Activated CD8-positive, alpha-beta T cell treated with anti-CD3 and anti-CD28 coated beads, Interleukin-2, amount 10 ng/mL, durations not matched to agents 7 days and 5 days (primary cell): ENCODE results near the gene PRRX2. TPM values are rescaled to one million over a fixed set of nuclear protein-coding genes. Genes with fewer than 3 reads are reported as not detected.

Source experiments
- ATAC-seq: fragments of 150-1000 bp; cut with Tn5 transposase; one replicate; pipeline ENCODE4 v1.10.0; 2021; ENCODE audit warnings: moderate library complexity
- CTCF ChIA-PET: fragments of 350-600 bp; sonication (Branson Sonifier 250); formaldehyde crosslinking; loops from one replicate; lab custom pipeline; 2021; ENCODE audit warnings: antibody characterized with exemption; lab: Charles Lee
- POLR2A ChIA-PET: fragments of 350-600 bp; sonication (Branson Sonifier 250); formaldehyde crosslinking; loops from one replicate; lab custom pipeline; 2021; ENCODE audit warnings: antibody characterized with exemption; lab: Charles Lee
- DNase-seq: peaks from one replicate; pipeline ENCODE4 v3.0.0-alpha.2; 2020
- H3K27ac Mint-ChIP-seq: one replicate; pipeline ENCODE4 v1.8.0; 2021; ENCODE audit warnings: mild to moderate bottlenecking, mixed read lengths
- H3K27me3 Mint-ChIP-seq: one replicate; pipeline ENCODE4 v1.8.0; 2021; ENCODE audit warnings: low read depth, mixed read lengths
- H3K36me3 Mint-ChIP-seq: one replicate; pipeline ENCODE4 v1.8.0; 2021; ENCODE audit warnings: low read depth, mixed read lengths
- H3K4me1 Mint-ChIP-seq: one replicate; pipeline ENCODE4 v1.8.0; 2021; ENCODE audit warnings: low read depth, mixed read lengths
- H3K4me3 Mint-ChIP-seq: one replicate; pipeline ENCODE4 v1.8.0; 2021; ENCODE audit warnings: mild to moderate bottlenecking, mixed read lengths
- H3K9me3 Mint-ChIP-seq: one replicate; pipeline ENCODE4 v1.8.0; 2022; ENCODE audit warnings: mixed read lengths; ENCODE audit not compliant: insufficient read depth
- total RNA-seq, 2 experiments: library from RNA; stranded (reverse); gene quantifications; one replicate each; pipeline ENCODE4 v1.2.3, GENCODE V29; 2021

Gene PRRX2
- total RNA-seq = under 1 TPM in 1 of 2 experiments, not detected in 1; 0.21 TPM

DNA sequence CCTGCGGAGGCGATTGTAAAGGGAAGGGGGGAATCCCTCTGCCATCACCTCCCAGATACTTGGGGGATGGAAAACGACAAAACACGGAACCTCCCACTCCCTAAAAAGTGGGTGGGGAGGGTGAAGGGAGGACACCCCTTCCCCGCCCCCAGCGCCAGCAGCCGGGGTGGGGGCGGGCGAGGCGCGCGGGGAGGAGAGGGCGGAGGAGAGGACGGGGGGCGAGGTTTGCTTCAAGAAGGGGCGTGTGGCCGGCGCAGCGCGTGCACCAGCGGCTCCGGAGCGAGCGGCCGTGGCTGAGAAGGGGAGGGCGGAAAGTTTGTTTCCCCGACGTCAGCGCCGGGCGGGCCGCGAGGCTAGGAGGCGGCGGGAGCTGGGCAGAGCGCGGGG lies at the start of gene PRRX2:
Gene PRRX2 (plus strand): TSS at position 259 of the 387 bp plus-strand sequence. CDS start 221 bp downstream, outside the sequence.
- H3K4me3 Mint-ChIP-seq = peak within 1 kb of the TSS; percentile 61
- peak; percentile 81 for ATAC-seq
- peak; percentile 60 for DNase-seq
- ChIA-PET POLR2A (no interaction called here), CTCF (no interaction called here)
- H3K9me3 Mint-ChIP-seq = no peaks in the 10 kb centered on the region
- peaks cover 20% of the 10 kb centered on the region for H3K27me3 Mint-ChIP-seq
- H3K4me1 Mint-ChIP-seq = peaks cover 9% of the 10 kb centered on the region
- no peaks in the 10 kb centered on the region for H3K36me3 Mint-ChIP-seq
- no peak within 1 kb of the TSS for H3K27ac Mint-ChIP-seq

DNA sequence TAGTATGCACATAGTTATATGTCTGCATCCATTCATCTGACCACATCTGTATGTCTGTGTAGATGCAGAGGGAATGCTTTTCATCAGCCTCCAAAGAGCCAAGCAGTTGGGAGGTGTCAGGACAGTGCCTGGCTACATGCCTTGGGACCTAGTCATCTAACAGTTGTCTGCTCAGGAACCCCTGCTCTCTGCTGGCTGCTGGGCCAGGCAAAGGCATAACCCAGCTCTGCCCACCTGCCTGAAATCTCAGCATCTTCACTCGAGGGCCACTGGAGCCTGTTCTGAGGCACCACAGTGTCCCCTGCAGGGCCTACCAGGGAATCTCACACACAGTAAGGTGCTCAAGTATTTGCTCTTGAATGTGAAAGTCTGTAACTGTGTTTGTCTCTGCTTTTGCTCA lies 48.3 kb upstream of the PRRX2 start:
- ATAC-seq (no peak), DNase-seq (peak; percentile 51)
- Mint-ChIP-seq H3K36me3 (no peaks in the 10 kb centered on the region), H3K4me3 (no peak overlapping the region), H3K27ac (no peak overlapping the region), H3K4me1 (peaks cover 3% of the 10 kb centered on the region), H3K27me3 (peaks cover 27% of the 10 kb centered on the region), H3K9me3 (no peaks in the 10 kb centered on the region)
- ChIA-PET POLR2A (no interaction called here), CTCF (interaction anchor here (0.6 kb wide), 1 partner anchor 474 kb away, joined by 3 read pairs; no protein-coding TSS in a partner anchor)

DNA sequence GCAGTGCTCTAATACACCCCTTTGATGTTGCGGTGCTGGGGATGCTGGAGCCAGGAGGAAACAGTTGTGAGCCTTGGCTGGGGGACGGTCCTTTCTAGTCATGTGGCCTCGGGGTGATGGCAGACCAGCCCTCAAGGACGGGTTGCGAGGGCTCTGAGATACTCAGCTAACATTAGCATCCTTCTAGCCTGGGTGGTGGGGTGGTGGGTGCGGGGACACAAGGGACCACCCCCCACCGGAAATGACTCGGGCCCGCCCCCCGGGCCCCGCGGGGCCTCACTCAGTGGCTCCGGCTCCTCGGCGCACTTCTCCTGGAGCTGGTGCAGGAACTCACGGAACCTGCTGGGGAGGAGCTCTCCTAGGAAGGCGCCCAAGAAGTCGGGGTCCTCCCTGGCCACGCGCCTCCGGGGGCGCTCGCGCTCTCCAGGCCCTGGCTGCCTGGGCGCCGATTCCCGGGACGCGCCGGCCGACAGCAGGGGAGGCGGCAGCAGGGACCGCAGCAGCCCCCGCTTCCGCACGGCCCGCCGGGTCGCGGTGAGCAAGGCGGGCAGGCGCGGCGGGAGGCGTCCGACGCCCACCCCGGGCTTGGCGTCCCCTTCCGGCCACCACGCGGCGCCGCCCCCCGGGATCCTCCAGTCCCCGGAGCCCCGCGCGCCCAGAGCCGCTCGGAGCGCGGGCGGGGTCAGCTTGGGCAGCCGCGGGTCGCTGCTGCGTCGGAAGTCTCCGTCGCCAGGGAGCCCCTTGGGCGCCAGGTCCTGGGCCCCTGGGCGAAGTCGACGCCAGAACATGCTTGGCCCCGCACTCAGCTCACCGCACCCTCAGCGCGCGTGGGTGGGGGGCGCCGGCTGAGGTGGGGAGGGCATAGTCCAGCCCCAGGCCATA lies 45.4 kb upstream of the PRRX2 start:
- Mint-ChIP-seq H3K4me3 (peak overlapping the region; percentile 34), H3K36me3 (no peaks in the 10 kb centered on the region), H3K27ac (no peak overlapping the region), H3K4me1 (peaks cover 13% of the 10 kb centered on the region), H3K27me3 (peaks cover 27% of the 10 kb centered on the region), H3K9me3 (no peaks in the 10 kb centered on the region)
- DNase-seq (no peak), ATAC-seq (peak; percentile 31)
- POLR2A ChIA-PET = interaction anchor here (1.1 to 1.4 kb wide), 2 partner anchors 442 to 488 kb away, joined by 4 to 5 read pairs; partner anchors contain the start of gene IER5L
- CTCF ChIA-PET = interaction anchor here (0.6 to 9.5 kb wide), 4 partner anchors 7 to 489 kb away, joined by 3 to 176 read pairs (median 46); no protein-coding TSS in a partner anchor

DNA sequence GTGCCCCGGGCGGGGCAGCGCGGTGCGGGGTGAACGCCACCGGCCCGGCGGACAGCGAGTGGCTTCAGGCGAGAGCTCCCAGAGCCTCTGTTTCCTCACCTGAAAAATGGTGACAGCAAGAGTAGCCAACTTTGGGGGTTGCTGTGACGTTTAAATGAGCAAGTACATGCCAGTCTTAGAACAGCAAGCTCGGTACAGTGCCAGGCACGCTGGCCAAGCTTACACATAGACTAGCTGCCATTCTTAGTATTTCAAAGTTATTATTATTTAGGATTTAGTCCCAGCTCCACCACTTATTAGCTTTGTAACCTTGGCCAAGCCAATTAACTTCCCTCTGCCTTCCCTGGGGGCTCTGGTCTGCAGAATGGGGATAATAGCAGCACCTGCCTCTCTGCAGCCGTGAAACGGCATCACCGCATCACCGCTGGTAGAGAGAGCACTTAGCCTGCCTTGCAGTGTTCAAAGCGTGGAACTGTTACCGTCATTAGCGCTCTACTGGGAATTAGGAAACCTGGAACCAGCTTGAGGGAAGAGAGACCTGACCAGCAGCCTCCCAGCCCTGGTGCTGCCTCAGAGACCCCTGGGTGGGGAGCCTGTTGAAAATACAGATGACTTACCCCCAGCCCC lies 44.7 kb upstream of the PRRX2 start, which contains the start of gene C9orf50:
Gene C9orf50 (minus strand): TSS at position 433 of the 627 bp plus-strand sequence. CDS start 527 bp downstream, outside the sequence.
- ChIA-PET CTCF (interaction anchor here (0.9 to 9.5 kb wide), 5 partner anchors 7 to 490 kb away, joined by 3 to 176 read pairs (median 10); no protein-coding TSS in a partner anchor), POLR2A (interaction anchor here (1.1 to 1.4 kb wide), 2 partner anchors 443 to 489 kb away, joined by 4 to 5 read pairs; partner anchors contain the start of gene IER5L)
- H3K9me3 Mint-ChIP-seq = no peaks in the 10 kb centered on the region
- H3K27ac Mint-ChIP-seq = no peak within 1 kb of the TSS
- ATAC-seq (no peak), DNase-seq (no peak)
- H3K4me3 Mint-ChIP-seq = no peak within 1 kb of the TSS
- H3K27me3 Mint-ChIP-seq = peaks cover 27% of the 10 kb centered on the region
- no peaks in the 10 kb centered on the region for H3K36me3 Mint-ChIP-seq
- H3K4me1 Mint-ChIP-seq = peaks cover 18% of the 10 kb centered on the region

DNA sequence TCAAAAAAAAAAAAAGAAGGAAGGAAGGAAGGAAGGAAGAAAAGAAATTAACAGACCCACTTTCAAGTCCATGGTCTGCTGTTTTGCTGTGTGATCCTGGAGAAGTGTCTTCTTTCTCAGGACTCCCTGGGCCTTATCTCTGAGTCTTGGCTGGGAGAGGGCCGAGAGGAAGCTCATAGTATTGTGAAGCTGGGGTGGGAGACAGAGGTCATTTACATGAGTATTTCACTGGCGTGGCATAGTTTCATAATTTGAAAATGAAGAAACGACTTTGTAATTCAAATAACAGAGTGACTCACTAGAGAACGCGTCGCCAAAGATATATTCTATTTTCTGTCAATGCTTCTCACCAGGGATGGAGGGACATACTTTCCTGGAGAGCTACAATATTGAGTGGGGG lies 42.1 kb upstream of the PRRX2 start:
- ChIA-PET POLR2A (interaction anchor here (1.9 kb wide), 1 partner anchor 484 kb away, joined by 5 read pairs; no protein-coding TSS in a partner anchor), CTCF (interaction anchor here (1.0 to 9.5 kb wide), 10 partner anchors 10 to 492 kb away, joined by 3 to 176 read pairs (median 10); partner anchors contain the start of genes ASB6 and IER5L)
- no peak for ATAC-seq
- peaks cover 35% of the 10 kb centered on the region for H3K4me1 Mint-ChIP-seq
- H3K27ac Mint-ChIP-seq = no peak overlapping the region
- no peak overlapping the region for H3K4me3 Mint-ChIP-seq
- peaks cover 9% of the 10 kb centered on the region for H3K36me3 Mint-ChIP-seq
- peaks cover 20% of the 10 kb centered on the region for H3K27me3 Mint-ChIP-seq
- H3K9me3 Mint-ChIP-seq = no peaks in the 10 kb centered on the region
- no peak for DNase-seq

DNA sequence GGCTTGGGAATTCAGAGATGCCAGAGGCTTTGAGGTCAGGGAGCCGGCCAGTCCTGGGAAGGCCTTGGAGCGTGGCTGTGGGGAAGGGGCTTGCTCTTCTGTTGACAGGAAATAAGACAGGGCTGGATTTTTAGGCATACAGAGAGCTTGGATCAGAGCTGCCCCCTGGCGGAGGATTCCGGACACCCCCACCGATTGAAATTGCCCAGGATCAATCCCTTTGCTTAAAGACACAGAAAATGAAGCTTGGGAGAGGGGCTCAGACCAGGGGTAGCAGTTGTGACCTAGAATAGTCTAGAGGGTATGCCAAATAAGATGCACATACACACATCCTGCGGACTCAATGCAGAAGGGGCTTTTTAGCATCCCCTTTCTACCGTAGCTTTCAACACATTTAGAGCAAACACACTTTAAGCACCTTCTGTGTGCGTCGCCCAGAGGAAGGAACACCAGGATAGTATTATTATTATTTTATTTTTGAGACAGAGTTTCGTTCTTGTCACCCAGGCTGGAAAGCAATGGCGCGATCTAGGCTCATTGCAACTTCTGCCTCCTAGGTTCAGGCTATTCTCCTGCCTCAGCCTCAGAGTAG lies 41.2 kb upstream of the PRRX2 start:
- Mint-ChIP-seq H3K27ac (peak overlapping the region; percentile 88), H3K36me3 (peaks cover 15% of the 10 kb centered on the region), H3K4me1 (peaks cover 45% of the 10 kb centered on the region), H3K27me3 (peaks cover 14% of the 10 kb centered on the region), H3K9me3 (no peaks in the 10 kb centered on the region), H3K4me3 (peak overlapping the region; percentile 40)
- peak; percentile 10 for ATAC-seq
- ChIA-PET POLR2A (interaction anchor here (0.8 to 1.9 kb wide), 3 partner anchors 15 to 485 kb away, joined by 4 to 8 read pairs (median 5); partner anchors contain the start of gene IER5L), CTCF (interaction anchor here (0.7 to 9.5 kb wide), 47 partner anchors 11 to 900 kb away, joined by 3 to 176 read pairs (median 4); partner anchors contain the start of genes ASB6, CRAT, IER5L and PTPA)
- DNase-seq = peak; percentile 82

DNA sequence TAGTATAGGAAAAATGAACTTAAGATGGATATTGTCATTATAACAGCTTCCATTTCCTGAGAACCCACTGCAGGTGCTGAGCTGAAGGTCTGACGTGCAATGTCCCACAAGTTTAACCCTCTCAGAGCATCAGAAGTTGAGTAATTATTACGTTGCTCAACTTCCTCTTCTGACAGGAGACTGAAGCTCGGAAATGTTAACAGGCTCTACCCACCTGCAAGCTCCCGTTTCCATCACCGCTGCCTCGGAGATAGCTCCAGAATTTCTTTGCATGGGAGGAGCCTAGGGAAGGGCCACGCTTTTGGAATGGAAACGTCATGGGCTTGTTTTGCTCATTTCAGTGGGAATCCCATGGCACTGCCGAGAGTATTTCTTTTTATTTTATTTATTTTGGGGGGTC lies 40.5 kb upstream of the PRRX2 start:
- CTCF ChIA-PET = interaction anchor here (0.9 to 9.5 kb wide), 35 partner anchors 11 to 596 kb away, joined by 3 to 176 read pairs (median 5); partner anchors contain the start of genes ASB6, CRAT, IER5L and PTPA
- H3K27me3 Mint-ChIP-seq = peaks cover 9% of the 10 kb centered on the region
- DNase-seq (peak; percentile 58), ATAC-seq (peak; percentile 25)
- peak overlapping the region; percentile 88 for H3K27ac Mint-ChIP-seq
- POLR2A ChIA-PET = interaction anchor here (0.7 to 1.9 kb wide), 7 partner anchors 14 to 485 kb away, joined by 3 to 8 read pairs (median 4); partner anchors contain the start of gene IER5L
- H3K4me1 Mint-ChIP-seq = peaks cover 49% of the 10 kb centered on the region
- peaks cover 16% of the 10 kb centered on the region for H3K36me3 Mint-ChIP-seq
- H3K9me3 Mint-ChIP-seq = no peaks in the 10 kb centered on the region
- peak overlapping the region; percentile 76 for H3K4me3 Mint-ChIP-seq

DNA sequence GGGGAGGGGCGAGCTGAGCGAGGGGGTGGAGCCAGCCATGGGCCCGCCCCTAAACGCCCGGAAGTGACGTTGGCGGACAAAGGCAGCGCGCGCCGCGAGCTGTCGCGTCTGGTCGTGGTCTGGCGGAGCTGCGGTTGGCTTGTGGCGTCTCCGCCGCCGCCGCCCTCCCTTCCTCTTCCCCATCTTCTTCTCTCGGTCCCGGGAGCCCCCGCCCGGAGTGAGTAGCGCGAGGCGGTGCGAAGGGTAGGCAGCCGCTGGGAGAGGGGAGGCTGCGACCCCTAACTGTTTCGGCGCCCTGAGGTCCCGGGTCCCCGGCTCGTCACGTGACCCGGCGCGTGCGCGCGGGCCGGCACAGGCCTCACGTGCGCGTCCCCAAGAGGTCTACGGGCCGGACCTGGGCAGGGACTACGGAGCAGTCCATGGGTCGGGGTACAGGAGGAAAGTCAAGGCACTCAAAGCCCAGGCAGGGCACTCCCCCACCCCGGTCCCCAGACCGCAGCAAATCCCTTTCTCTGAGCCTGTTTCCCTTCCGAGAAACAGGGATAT lies 39.3 kb upstream of the PRRX2 start, which contains the start of gene NTMT1:
Gene NTMT1 (plus strand): TSS at position 85 of the 546 bp plus-strand sequence. CDS start 6,541 bp downstream, outside the sequence.
- ChIA-PET CTCF (interaction anchor here (1.4 to 9.5 kb wide), 10 partner anchors 13 to 495 kb away, joined by 3 to 176 read pairs (median 26); partner anchors contain the start of gene ASB6), POLR2A (interaction anchor here (0.6 to 1.6 kb wide), 10 partner anchors 11 to 529 kb away, joined by 3 to 5 read pairs (median 4); no protein-coding TSS in a partner anchor)
- peaks cover 54% of the 10 kb centered on the region for H3K4me1 Mint-ChIP-seq
- H3K36me3 Mint-ChIP-seq = peaks cover 16% of the 10 kb centered on the region
- ATAC-seq (peak; percentile 70), DNase-seq (peak; percentile 92)
- H3K27me3 Mint-ChIP-seq = peaks cover 5% of the 10 kb centered on the region
- H3K27ac Mint-ChIP-seq = peak within 1 kb of the TSS; percentile 88
- peak within 1 kb of the TSS; percentile 80 for H3K4me3 Mint-ChIP-seq
- no peaks in the 10 kb centered on the region for H3K9me3 Mint-ChIP-seq

DNA sequence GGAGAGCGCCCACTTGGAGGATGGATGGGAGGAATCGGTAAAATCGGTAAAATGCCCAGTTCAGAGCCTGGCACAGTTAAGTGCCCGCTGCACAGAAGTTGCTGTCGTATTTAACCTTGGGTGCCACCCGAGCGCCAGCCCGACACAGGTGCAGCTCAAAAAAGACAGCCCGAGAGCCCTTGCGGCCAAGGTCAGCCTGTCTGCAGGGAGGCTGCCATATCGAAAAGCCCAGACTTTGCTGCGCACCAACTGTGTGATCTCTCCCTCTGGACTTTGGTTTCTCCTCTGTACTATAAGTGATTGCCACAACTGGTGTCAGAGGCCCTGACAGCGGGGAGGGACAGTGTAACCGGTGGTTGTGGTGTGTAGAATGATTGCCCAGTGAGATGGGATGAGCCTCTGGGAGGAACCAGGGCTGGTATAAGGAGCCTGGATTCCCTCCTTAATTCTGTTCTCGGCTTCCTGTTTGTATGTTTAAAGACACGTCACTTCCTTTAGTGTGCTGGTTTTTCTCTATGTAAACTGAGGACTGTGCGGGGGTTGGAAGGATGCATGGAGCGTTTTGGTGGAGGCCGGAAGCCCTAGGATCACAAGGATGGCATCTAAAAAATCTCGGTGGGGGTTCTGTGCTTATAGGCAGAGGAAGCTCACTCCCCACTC lies 38.7 kb upstream of the PRRX2 start:
- Mint-ChIP-seq H3K4me3 (peak overlapping the region; percentile 80), H3K36me3 (peaks cover 16% of the 10 kb centered on the region), H3K4me1 (peaks cover 57% of the 10 kb centered on the region), H3K9me3 (no peaks in the 10 kb centered on the region), H3K27me3 (no peaks in the 10 kb centered on the region), H3K27ac (peak overlapping the region; percentile 88)
- peak; percentile 63 for DNase-seq
- CTCF ChIA-PET = interaction anchor here (2.0 to 9.5 kb wide), 5 partner anchors 13 to 496 kb away, joined by 7 to 176 read pairs (median 75); partner anchors contain the start of gene ASB6
- POLR2A ChIA-PET = interaction anchor here (0.6 to 1.6 kb wide), 4 partner anchors 10 to 484 kb away, joined by 3 to 4 read pairs (median 4); no protein-coding TSS in a partner anchor
- ATAC-seq = peak; percentile 40
